ENCODE results near the gene MYH10.

The MYH10 gene

GRCh38 chr17:8469964-8470363, 160.6 kb downstream of the MYH10 start:
- DNase-seq: no peak

- DNase-seq: no peak
Measured at GRCh38 chr17:8468980-8469379, 161.5 kb downstream of the MYH10 start.

GRCh38 chr17:8468127-8468526, 162.4 kb downstream of the MYH10 start:
- no peak for DNase-seq

GRCh38 chr17:8467527-8467926, 163.0 kb downstream of the MYH10 start:
- DNase-seq: no peak

- no peak for DNase-seq
Measured at GRCh38 chr17:8466873-8467272, 163.7 kb downstream of the MYH10 start.

GRCh38 chr17:8466456-8466855, 164.1 kb downstream of the MYH10 start:
- DNase-seq: no peak

GRCh38 chr17:8465759-8466158, 164.8 kb downstream of the MYH10 start:
- no peak for DNase-seq

GRCh38 chr17:8465356-8465755, 165.2 kb downstream of the MYH10 start:
- DNase-seq: no peak

- DNase-seq: no peak
Measured at GRCh38 chr17:8464941-8465340, 165.6 kb downstream of the MYH10 start.

GRCh38 chr17:8463099-8463498, 167.4 kb downstream of the MYH10 start:
- DNase-seq: no peak

GRCh38 chr17:8462564-8462963, 168.0 kb downstream of the MYH10 start:
- no peak for DNase-seq

GRCh38 chr17:8459831-8460230, 170.7 kb downstream of the MYH10 start:
- DNase-seq: no peak

GRCh38 chr17:8459107-8459506, 171.4 kb downstream of the MYH10 start:
- no peak for DNase-seq

- DNase-seq: no peak
Measured at GRCh38 chr17:8458128-8458527, 172.4 kb downstream of the MYH10 start.

- DNase-seq: no peak
Measured at GRCh38 chr17:8455665-8456209, 174.8 kb downstream of the MYH10 start.

GRCh38 chr17:8453326-8453725, 177.2 kb downstream of the MYH10 start:
- no peak for DNase-seq

GRCh38 chr17:8451933-8452614, 178.5 kb downstream of the MYH10 start:
- no peak for DNase-seq

GRCh38 chr17:8448310-8448709, 182.2 kb downstream of the MYH10 start:
- no peak for DNase-seq

GRCh38 chr17:8447799-8448198, 182.7 kb downstream of the MYH10 start:
- DNase-seq: no peak

- DNase-seq: no peak
Measured at GRCh38 chr17:8445536-8445935, 185.0 kb downstream of the MYH10 start.

GRCh38 chr17:8444494-8444893, 186.0 kb downstream of the MYH10 start:
- DNase-seq: no peak

GRCh38 chr17:8443756-8444155, 186.8 kb downstream of the MYH10 start:
- no peak for DNase-seq

GRCh38 chr17:8442310-8442709, 188.2 kb downstream of the MYH10 start:
- DNase-seq: no peak

- DNase-seq: no peak
Measured at GRCh38 chr17:8441690-8442089, 188.8 kb downstream of the MYH10 start.

- no peak for DNase-seq
Measured at GRCh38 chr17:8439681-8440080, 190.8 kb downstream of the MYH10 start.

Data from NCI-H526 (cell line).